Hindlimb muscle (tissue), 1 donor: Measurements from ENCODE around the gene ATP5F1B. TPM values are rescaled to one million over a fixed set of nuclear protein-coding genes. Genes with fewer than 3 reads are reported as not detected.
A peak's percentile ranks its signal among the peaks of the same experiment; 100 is the strongest.

Experiments used
- DNase-seq: peaks from one replicate; pipeline ENCODE4 v3.0.0-alpha.2; 2013
- polyA plus RNA-seq: library from polyadenylated mRNA; unstranded; fragments of 120-200 nt; gene quantifications from one replicate; pipeline ENCODE4 v1.2.1, GENCODE V29; 2013; ENCODE audit not compliant: insufficient read length

ATP5F1B gene
- polyA plus RNA-seq, 1 donor, result 603 TPM

DNA sequence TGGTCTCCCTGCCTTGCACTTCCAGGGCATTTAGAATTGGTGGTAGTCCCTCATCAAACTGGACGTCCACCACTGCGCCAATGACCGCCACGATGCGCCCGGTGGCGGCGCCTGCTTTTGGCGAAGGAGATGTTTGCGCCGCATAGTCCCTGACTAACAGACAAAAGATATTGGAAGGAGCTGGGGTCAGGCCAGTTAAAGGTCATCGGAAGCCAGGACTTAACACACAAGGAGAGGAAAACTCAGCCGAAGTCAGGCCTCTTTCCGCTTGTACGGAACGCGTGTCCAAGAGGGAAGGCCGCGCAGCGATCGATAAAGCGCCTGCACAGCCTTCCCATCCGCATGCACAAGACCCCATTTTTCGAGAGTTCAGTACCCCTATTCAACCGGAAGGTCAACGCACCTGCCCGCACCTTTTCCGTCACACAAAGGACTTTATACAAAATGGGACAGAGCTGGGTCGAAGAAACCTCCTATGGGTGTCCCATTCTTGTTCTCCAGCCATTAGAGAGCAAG is 525 bp downstream of the ATP5F1B start:
- no peak for DNase-seq

- DNase-seq, result no peak
Measured at GRCh38 chr12:56644654-56645053, 1.1 kb downstream of the ATP5F1B start.

- no peak for DNase-seq
Measured at GRCh38 chr12:56641219-56641618, 4.6 kb downstream of the ATP5F1B start.

DNA sequence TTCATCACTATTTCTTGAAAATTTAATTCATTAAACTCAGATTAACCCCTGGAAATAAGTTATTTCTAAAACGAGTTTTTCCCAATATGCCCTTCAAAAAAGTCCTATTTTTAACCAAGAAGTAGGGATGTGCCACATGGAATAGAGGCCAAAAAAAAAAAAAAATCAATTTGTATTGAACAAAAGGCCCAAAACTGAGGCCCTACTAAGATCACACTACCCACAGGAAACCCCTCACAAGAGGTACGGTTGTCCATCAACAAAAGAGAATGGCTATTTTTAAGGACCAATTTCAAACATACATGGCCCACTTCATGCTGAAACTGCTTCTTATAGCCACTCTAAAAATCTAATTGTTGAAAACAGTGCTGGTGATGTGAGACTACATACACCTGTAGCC is 8.2 kb downstream of the ATP5F1B start:
- DNase-seq, result no peak

DNA sequence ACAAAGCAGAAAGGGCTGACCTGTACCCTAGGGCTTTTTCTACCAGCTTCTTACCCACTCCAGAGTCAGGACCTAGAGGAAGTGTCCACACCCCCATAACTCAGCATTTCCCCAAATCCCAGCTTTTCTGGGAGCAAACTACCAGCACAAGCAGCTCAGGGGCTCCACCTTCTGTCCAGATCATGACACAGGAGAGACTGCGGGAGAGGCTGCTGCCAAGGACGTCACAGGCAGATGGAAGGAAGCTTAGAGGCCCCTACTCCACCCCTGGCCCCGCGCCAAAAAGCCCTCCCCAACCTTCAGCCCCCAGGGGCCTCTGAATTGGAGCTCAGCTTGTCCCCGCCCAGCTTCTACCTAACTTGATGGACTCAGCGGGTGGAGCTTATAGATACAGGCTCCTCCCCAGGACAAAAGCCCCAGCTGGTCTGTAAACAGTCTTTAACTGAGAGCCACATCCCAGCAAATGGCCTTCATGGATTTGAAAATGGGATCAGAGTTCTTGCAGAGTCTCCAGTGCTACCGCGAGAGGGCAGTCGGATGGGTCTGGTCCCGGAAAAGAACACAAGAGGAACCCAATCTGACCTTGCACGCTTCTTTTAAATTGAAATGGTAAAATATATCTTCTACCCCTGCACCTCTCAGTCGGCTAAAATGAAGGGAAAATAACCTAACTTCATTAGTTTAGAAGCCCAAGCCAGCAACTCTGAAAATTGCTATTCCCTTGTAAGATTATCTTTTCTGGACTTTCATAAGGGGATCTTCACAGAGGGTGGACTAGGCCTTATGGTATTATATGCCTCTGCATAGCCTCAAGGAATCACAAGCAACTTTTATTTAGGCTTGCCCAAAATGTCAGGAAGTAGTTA is 8.9 kb downstream of the ATP5F1B start:
- DNase-seq, result peak; percentile 99

DNA sequence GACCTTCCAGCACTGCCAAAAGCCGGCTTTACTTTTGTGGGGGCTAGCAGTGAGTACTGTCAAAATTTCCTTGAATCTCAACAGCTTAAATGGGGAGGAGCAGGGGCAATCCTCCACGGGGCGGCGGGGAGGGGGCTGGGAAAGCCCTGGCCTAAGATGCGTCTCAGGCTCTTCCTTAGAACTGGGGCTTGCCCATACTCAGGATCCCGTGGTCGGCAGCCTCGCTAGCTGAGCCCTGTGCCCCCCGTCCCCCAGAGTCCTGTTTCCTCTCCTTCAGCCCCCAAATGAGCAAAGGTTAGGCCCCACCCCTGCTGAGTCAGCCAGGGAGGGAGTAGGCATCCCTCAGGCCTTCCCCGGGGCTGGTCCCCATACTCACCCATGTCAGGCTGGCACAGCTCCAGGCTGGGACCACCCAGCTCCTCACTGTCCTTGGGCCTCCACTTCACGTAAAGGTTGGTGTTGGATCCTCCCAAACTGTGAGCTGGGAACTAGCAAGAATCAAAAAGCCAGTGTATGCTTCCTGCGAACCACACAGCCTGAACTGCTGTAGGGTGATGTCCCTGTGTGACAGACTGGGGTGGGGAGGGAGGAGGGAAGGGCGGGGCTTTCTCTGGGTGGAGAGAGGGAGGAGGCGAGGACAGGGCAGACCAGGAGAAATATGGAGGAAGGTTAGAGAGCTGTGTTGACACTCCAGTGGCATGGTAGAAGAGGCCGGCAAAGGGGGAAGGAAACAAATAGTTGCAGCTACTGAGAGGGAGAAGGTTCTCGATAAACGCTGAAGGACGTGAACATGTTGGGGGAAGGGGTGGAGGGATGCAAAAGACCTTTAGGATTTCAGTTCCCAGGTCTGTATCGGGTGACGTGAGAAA is 9.7 kb downstream of the ATP5F1B start:
- DNase-seq, result peak; percentile 89

DNA sequence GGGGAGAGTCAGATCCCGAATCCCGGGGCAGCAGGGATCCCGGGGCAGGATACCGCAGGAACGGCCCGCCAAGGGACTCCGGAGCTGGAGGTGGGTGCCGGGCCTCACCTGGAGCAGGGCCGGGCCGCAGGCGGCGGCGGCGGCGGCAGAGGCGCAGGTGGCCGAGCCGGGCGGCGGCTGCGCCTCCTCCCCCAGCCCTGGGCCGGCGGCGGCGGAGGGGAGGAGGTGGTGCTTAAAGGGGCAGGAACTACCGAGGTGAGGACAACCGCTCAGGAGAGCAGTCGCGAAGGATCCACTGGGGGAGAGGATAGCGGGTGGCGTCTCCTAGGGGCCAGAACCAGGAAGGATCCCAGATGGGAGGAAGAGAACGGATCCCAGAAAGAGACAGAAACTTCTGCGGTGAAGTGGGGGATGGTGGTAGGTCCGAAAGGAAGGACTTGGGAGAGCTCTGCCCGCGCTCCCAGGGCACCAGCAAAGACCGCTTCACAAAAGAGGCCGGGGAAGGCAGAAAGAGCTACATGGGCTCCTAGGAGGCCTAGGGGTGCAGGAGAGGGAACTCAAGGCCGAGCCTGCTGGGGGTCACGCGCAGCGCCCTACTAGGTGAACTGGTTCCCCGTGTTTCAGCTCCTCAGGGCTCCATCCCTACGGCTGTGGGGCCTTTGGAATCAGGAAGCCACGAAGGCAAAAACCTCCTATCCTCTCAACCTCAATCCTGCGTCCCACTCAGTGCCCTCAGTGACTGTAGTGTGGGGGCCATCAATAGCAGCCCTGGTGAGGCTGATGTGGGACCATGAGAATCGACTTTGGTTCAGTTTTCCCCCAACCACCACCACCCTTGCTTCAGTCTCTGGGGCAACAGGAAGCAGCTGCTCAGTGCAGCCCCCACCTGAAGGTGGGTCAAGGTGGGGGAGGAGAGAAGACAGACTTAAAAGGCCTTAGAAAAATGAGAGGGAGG is 10.7 kb downstream of the ATP5F1B start:
- DNase-seq, result peak; percentile 64

- DNase-seq, result no peak
Measured at GRCh38 chr12:56634242-56634836, 11.4 kb downstream of the ATP5F1B start.

DNA sequence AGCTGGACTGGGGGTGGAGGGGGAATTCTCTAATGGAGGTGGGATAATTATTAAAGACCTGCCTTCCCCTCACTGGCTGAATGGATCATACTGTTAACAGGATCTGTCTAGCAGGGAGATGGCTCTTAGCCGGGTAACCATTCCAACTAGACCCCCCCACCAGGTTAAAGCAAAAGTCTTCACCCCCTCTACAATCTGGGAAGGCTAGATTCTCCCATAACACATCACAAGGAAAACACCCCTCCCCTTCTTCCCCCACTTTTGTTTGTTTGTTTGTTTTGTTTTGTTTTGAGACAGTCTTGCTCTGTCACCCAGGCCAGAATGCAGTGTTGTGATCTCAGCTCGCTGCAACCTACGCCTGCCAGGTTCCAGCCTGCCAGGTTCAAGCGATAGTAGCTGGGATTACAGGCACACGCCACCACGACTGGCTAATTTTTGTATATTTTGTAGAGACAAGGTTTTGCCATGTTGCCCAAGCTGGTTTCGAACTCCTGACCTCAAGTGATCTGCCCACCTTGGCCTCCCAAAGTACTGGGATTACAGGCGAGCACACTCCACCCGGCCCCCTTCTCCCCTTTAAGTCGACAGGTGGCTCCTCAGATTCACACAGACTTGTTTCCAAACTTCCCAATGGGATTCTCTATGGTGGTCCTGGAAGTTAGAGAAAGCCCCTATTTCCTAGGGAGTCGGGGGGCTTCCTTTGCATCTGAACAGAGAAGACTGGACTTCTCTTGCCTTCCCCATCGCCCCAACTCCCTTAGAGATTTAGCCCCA is 12.1 kb downstream of the ATP5F1B start:
- no peak for DNase-seq

DNA sequence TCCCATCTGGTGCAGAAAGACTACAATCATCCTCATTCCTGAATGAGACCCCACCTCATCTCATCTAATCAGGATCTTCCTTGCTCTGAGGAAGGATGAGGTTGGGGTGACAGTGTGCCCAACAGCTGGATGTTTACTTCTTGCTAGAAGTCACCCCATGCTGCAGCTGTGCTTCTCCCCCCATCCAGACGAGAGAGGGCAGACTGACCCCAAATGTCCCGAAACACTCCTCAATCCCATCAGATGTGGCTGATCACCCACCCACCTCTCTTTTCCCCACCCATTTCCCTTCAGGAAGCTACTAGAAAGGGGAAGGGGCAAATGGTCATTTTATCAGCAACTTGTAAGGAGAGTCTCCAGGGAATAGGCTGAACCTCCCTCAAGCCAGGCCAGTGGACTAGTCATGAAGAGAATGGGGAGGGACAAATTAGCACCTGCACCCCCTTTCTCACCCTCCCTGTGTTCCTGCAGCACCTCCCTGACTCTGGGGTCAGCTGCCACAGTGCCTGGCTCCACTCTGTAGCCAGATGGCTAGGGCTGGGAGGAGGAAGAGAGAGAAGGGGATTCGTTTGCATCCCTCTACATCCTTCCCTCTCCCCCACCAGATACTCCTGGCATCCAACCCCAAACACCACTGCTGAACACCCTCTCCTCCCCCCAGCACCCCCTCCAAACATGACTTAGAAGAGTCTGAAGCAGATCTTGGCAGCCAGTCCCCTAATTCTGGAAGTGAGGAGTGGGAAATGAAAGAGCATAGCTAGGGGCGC is 12.9 kb downstream of the ATP5F1B start:
- no peak for DNase-seq

DNA sequence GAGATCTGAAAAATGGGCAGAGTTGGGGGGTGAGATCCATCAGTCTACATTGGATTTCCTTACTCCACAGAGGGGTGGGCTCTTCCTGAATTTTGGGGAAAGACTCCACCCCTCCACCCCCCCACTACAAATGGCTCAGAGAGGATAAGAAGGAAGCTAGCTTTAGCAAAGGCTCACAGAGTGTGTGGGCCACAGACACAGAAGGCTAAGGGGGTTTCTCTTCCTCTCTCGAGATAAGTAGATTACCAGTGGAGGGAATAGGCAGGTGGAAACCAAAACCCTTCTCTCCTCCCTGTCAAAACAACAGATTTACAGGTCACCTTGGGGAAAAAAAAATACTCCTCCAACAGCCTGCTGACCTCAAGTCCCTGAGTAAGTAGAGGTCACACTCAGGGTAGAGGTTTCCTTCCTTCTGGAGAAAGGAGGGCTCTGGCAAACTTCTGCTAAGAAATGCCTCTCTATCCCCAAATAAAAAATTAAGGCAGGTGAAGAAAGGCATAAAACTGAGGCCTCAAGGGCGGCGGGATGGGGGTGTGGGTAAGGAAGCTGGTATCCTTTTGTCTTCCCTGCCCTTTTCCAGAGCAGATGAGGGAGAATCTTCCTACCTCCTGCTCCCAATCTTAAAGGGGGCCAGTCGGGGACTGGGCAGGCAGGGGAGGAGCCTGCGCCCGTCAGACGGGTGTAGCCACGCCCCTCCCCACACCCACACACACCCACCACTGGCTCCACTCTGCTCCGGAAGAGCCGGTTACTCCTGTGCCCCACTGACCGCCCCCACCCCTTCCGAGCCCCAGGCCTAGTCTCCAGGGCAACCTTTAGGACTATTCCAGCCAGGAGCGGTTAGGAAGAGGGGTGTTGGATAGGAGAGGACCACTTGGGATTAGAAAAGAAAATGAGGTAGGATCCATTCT is 13.7 kb downstream of the ATP5F1B start:
- DNase-seq, result no peak

DNA sequence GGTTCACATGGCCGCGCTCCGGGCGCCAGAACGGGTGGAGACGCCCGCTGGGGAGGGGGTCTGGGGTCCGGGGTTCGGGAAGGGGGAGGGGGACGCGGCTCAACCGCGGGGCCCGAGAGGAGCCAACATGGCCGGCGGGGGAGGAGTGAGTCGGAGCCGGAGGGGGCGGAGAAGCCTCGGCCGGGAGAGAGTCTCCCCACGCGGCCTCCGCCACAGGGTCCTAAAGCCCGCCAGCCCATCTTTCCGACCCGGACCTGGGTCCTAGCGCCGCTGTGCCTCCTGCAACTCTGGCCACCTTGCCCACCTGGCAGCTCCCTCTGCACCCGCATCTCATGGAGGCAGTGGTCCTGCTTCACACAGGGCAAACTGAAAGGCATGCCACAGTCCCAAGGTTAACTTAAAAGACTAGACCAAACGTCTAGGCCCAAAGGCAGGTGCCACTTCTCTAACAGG is 15.6 kb downstream of the ATP5F1B start, which contains the start of gene BAZ2A:
Gene BAZ2A (minus strand): TSS at position 147 of the 453 bp plus-strand sequence. CDS start 12,796 bp downstream, outside the sequence.
- peak; percentile 92 for DNase-seq

GRCh38 chr12:56629459-56630179 is 16.2 kb downstream of the ATP5F1B start:
- DNase-seq, result no peak

GRCh38 chr12:56628671-56629458 is 16.9 kb downstream of the ATP5F1B start:
- DNase-seq, result peak; percentile 74

- no peak for DNase-seq
Measured at GRCh38 chr12:56626701-56627100, 19.1 kb downstream of the ATP5F1B start.

GRCh38 chr12:56622535-56622934 is 23.2 kb downstream of the ATP5F1B start:
- DNase-seq, result no peak

DNA sequence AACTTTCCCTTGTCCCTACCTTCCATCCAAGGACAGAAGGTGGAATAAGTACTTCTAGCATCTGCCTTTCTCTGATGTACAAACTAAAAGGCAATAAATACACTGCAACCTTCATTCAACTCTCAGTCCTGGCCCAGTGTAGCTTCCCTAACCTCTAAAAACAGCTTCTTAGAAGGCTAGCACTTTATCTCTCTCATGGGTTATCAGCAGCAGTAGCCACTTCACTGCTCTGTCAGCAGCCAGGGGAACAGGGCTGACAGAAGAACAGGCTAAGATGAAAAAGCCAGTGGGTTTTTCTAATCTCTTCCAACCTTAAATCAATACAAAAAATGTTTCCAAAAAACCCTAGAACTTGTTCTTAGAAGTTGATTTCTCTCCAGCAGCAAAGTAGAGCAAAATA is 28.9 kb downstream of the ATP5F1B start:
- no peak for DNase-seq
